ENCODE data around the gene SLC41A2.

GRCh38 chr12:104985206-104985605 lies 27.1 kb upstream of the SLC41A2 start:
- TF ChIP-seq CTCF (IDR thresholded peaks at IDR 0.05) (no peak), POLR2A (IDR thresholded peaks at IDR 0.05) (no peak)

Measured in testis (tissue), 2 donors.